Heart right ventricle (tissue), 16 donors: ENCODE results near the gene FOXN3. TPM values are rescaled to one million over a fixed set of nuclear protein-coding genes. Genes with fewer than 3 reads are reported as not detected.

Experiments used
- ATAC-seq, 8 donors: fragments of 200-7000 bp; cut with Tn5 transposase; one replicate each; pipeline ENCODE4 v1.9.1; 2020; ENCODE audit warnings: mild to moderate bottlenecking in 8 of 8, moderate library complexity in 8 of 8, moderate number of reproducible peaks in 1 of 8
- DNase-seq, 2 donors: peaks; one replicate each; pipeline ENCODE4 v3.0.0-alpha.2; 2020
- H3K27ac ChIP-seq, 10 donors: fragments of 200-600 bp; sonication (generic) in 2 of 10; one replicate each; pipeline versions ENCODE4 v1.5.0 to v1.8.0; 2020 to 2022; ENCODE audit warnings: mild to moderate bottlenecking in 3 of 10
- H3K27me3 ChIP-seq, 7 donors: fragments of 200-600 bp; one replicate each; pipeline ENCODE4 v1.8.0; 2021 to 2022; ENCODE audit warnings: mild to moderate bottlenecking in 2 of 7
- H3K36me3 ChIP-seq, 9 donors: fragments of 200-600 bp; sonication (generic) in 1 of 9; one replicate each; pipeline versions ENCODE4 v1.5.0 to v1.8.0; 2020 to 2022; ENCODE audit warnings: mild to moderate bottlenecking in 2 of 9
- H3K4me1 ChIP-seq, 9 donors: fragments of 200-600 bp; sonication (generic) in 1 of 9; one replicate each; pipeline versions ENCODE4 v1.5.0 to v1.8.0; 2020 to 2022; ENCODE audit warnings: mild to moderate bottlenecking in 4 of 9
- H3K4me3 ChIP-seq, 10 donors: fragments of 200-600 bp; sonication (generic) in 2 of 10; one replicate each; pipeline versions ENCODE4 v1.5.0 to v1.8.0; 2020 to 2022; ENCODE audit warnings: mild to moderate bottlenecking in 7 of 10, moderate library complexity in 2 of 10
- H3K9me3 ChIP-seq, 11 donors: fragments of 200-600 bp in 10 of 11; sonication (generic) in 2 of 11; one replicate each; pipeline versions ENCODE4 v1.5.0 to v1.8.0; 2013 to 2022; ENCODE audit warnings: mild to moderate bottlenecking in 2 of 11, control low read depth in 1 of 11, moderate library complexity in 1 of 11
- CTCF ChIP-seq, 9 donors: fragments of 200-600 bp; sonication (generic) in 2 of 9; IDR thresholded peaks; one replicate each; pipeline versions ENCODE4 v1.5.0 to v1.8.0; 2021 to 2022; ENCODE audit warnings: antibody characterized with exemption in 9 of 9, mild to moderate bottlenecking in 5 of 9, moderate library complexity in 1 of 9
- WGBS, 2 donors: extraction: QIAGEN DNeasy Blood & Tissue Kit; methylation state at CpG; one replicate each; pipeline ENCODE4 v1.1.7; 2013; ENCODE audit warnings: inconsistent platforms in 1 of 2; 5-methylcytosine and 5-hydroxymethylcytosine counted together
- intact Hi-C, 10 donors: fragments of 100-400 bp; cut with DNase I; formaldehyde crosslinking; loops; one replicate each; pipeline versions ENCODE4 v1.11.1 to v1.14.2; 2022
- polyA plus RNA-seq, 2 donors: library from polyadenylated mRNA; stranded (reverse); fragments of 200-250 nt; gene quantifications; one replicate each; pipeline ENCODE4 v1.2.3, GENCODE V29; 2013
- total RNA-seq, 10 donors: library from RNA; stranded (reverse); fragmentation: NEBNext Ultra II Directional in 3 of 10; extraction: Animal tissue kit (Norgen Biotek cat#: 25700) in 3 of 10; gene quantifications; one replicate each; pipeline versions ENCODE4 v1.2.1 to v1.2.4, GENCODE V29; 2021 to 2023
- donor health status: Arrhythmogenic right ventricular cardiomyopathy.
- donor health status: ischemic (EF 13 %, LVEDD 7.1; RV severe dilation, severe dysfunction).
- donor health status: healthy with polysubstance abuse.
- donor health status: DM: no; HTN: yes; CAD: no.
- donor health status: DM: no; HTN: no; CAD: no.
- donor health status: ischemic (EF 25% LVEDD 6.9; RV normal size, moderate dysfunction).
- donor health status: ischemic (EF 25% LVEDD 5.7; RV mildly dilated, moderate dysfunction).
- donor health status: healthy.
- donor health status: DM: yes; HTN: yes; CAD: no.
- donor health status: Ischemic cardiomyopathy.
- donor health status: ischemic (EF 35%, LVEDD 5.7; RV mildly dilated, moderate dysfunction).
- donor health status: nonischemic (EF 11% LVEDD 7.7; RV severe dilation, severe dysfunction).
- donor health status: DM: yes; HTN: yes; CAD: no.
- donor health status: PGD.
- donor health status: ischemic (EF 29% LVEDD 5.4; RV normal size, mild dysfunction).
- donor health status: nonischemic (EF 23%, LVEDD 6.1; RV moderate dilation, normal function).

FOXN3 gene
- total and polyA plus RNA-seq, 12 donors: 13.0 to 150 (median 107) TPM

- no peak for DNase-seq
- no peak overlapping the region for H3K4me3 ChIP-seq
- no peaks in the 10 kb centered on the region for H3K4me1 ChIP-seq
- ATAC-seq: no peak
- peaks cover 0 to under 1% (median 0%) of the 10 kb centered on the region in 11 donors for H3K9me3 ChIP-seq
- H3K27me3 ChIP-seq: peaks cover 0 to 11% (median 0%) of the 10 kb centered on the region in 7 donors
- H3K27ac ChIP-seq: no peak overlapping the region
- WGBS, 2 donors: 86 to 91% methylated on average over 9 of the region's 9 CpGs
- H3K36me3 ChIP-seq: no peaks in the 10 kb centered on the region
- intact Hi-C loops: no loop called here
- no peak for TF ChIP-seq CTCF (IDR thresholded peaks at IDR 0.05)
Measured at GRCh38 chr14:89110110-89110509, 306.9 kb downstream of the FOXN3 start.

GRCh38 chr14:89108608-89109007 is 308.4 kb downstream of the FOXN3 start:
- H3K27ac ChIP-seq: no peak overlapping the region
- intact Hi-C loops: no loop called here

GRCh38 chr14:89107626-89108025 is 309.4 kb downstream of the FOXN3 start:
- no peak for TF ChIP-seq CTCF (IDR thresholded peaks at IDR 0.05)
- no peaks in the 10 kb centered on the region for H3K36me3 ChIP-seq
- H3K4me3 ChIP-seq: no peak overlapping the region
- H3K27ac ChIP-seq: no peak overlapping the region
- ATAC-seq (no peak), DNase-seq (no peak)
- no peaks in the 10 kb centered on the region for H3K4me1 ChIP-seq
- peaks cover 0 to 14% (median 0%) of the 10 kb centered on the region in 11 donors for H3K9me3 ChIP-seq
- WGBS, 2 donors: 66 to 68% methylated on average over 5 of the region's 5 CpGs
- intact Hi-C loops: no loop called here
- H3K27me3 ChIP-seq: peaks cover 0 to 13% (median 0%) of the 10 kb centered on the region in 7 donors

More at GRCh38 chr14:89108608-89109007, 308.4 kb downstream of the FOXN3 start:
- DNase-seq (no peak), ATAC-seq (no peak)
- no peak for TF ChIP-seq CTCF (IDR thresholded peaks at IDR 0.05)
- 94 to 96% methylated on average over 4 of the region's 4 CpGs for WGBS, 2 donors
- no peaks in the 10 kb centered on the region for H3K36me3 ChIP-seq
- no peak overlapping the region for H3K4me3 ChIP-seq
- peaks cover 0 to 15% (median 0%) of the 10 kb centered on the region in 7 donors for H3K27me3 ChIP-seq
- H3K4me1 ChIP-seq: no peaks in the 10 kb centered on the region
- peaks cover 0 to 14% (median 0%) of the 10 kb centered on the region in 11 donors for H3K9me3 ChIP-seq
